GM18951 (cell line): ENCODE measurements around the gene NIPAL4.

Experiments used
- POLR2A ChIP-seq: IDR thresholded peaks from 4 replicates; pipeline ENCODE4 v1.6.1; 2011; ENCODE audit warnings: mild to moderate bottlenecking; ENCODE audit not compliant: insufficient read length, insufficient read depth; ENCODE audit errors: extremely low read depth
- in situ Hi-C: fragments of 300-500 bp; cut with MboI; formaldehyde crosslinking; loops from one replicate; pipeline ENCODE4 v1.12.0; 2022; ENCODE audit warnings: low sequenced_read_pairs, mixed read lengths, inconsistent platforms; ENCODE audit not compliant: unreplicated experiment

The NIPAL4 gene

DNA sequence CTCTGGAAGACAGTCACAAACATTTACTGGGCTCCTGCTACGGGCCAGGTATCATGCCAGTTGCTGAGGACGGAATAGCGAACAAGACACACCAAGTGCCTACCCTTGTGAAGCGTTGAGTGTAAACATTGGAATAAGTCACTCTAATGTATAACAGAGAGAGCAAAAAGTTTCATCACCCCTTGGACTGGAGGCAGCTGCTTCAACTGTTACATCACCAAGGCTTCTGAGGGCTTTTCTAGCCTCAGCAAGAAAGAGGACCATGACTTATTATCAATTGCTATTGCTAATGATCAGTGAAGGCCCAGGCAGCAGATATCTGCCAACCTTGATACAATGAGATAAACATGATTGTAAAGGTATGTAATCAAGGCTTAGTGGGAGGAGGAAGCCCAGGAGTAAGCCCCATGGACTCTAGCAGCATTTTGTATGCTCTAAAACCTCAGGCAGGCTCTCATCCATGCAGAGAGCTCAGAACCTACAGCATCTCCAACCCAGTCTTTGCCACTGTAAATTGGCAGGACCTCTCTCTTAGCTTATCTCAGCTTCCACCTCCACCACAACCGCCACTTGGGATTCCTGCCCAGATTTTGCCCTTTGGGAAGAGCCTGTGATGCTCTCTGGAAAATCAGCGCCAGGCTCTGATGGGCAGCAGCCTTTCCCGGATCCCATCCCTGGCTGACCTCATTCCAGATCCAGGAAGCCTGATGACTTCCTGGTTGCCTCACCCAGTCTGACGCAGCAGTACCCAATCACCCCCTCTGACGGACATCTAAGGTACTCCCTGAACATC is 61.1 kb downstream of the NIPAL4 start:
- in situ Hi-C loops: no loop called here
- TF ChIP-seq POLR2A: no peak

DNA sequence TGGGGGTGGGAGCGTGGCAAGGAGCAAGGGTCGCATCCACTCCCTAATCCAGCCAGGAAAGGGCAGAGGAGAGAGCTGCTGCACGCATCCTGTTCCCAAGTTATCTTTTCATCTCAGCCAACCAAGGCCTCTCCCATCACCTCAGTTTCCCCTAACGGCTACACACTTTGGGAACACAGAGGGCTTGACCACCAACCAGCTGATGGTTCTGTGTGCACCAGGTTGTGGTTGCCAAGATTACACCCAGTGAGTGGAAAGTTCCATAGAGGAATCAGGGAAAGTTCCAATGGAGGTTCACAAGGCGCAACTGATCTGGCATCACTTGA is 61.7 kb downstream of the NIPAL4 start:
- TF ChIP-seq POLR2A: no peak
- in situ Hi-C loops: no loop called here

DNA sequence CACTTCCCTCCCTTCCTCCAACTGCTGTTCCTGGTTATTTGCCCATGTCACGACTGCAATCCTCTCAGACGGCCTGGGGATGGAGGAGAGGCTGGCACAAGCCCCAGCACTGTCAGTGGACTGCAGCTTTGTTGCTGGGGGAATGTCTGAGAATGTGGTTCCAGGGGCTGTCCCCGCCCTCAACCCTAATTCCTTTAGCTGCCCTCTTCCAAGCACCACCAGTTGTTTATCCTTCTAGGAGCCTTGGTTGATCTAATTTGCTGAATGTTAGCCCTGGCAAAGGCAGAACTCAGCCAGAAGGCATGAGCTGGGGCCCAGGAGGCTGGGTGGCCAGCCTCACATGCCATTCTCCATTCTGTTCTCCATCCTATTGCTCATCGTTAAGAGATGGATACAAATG is 64.0 kb downstream of the NIPAL4 start:
- no peak for TF ChIP-seq POLR2A
- in situ Hi-C loops: no loop called here
